ENCODE data around the gene NAA15.

GRCh38 chr4:139324620-139325019, 23.3 kb downstream of the NAA15 start:
- TF ChIP-seq CTCF (IDR thresholded peaks at IDR 0.05) (no peak), POLR2A (IDR thresholded peaks at IDR 0.05) (no peak)

Data from lower leg skin (tissue), 3 donors.